GM12801 (cell line): ENCODE data around the gene HOXC5.

ENCODE experiments used
- TF ChIP-seq, protein P1 (sequence below): IDR thresholded peaks from one replicate; pipeline ENCODE4 v1.5.1; 2011; ENCODE audit warnings: control low read depth; ENCODE audit not compliant: insufficient read length; ENCODE audit errors: extremely low read depth

Gene HOXC5

GRCh38 chr12:54082397-54082892, 49.6 kb downstream of the HOXC5 start:
- TF ChIP-seq, protein P1, sequence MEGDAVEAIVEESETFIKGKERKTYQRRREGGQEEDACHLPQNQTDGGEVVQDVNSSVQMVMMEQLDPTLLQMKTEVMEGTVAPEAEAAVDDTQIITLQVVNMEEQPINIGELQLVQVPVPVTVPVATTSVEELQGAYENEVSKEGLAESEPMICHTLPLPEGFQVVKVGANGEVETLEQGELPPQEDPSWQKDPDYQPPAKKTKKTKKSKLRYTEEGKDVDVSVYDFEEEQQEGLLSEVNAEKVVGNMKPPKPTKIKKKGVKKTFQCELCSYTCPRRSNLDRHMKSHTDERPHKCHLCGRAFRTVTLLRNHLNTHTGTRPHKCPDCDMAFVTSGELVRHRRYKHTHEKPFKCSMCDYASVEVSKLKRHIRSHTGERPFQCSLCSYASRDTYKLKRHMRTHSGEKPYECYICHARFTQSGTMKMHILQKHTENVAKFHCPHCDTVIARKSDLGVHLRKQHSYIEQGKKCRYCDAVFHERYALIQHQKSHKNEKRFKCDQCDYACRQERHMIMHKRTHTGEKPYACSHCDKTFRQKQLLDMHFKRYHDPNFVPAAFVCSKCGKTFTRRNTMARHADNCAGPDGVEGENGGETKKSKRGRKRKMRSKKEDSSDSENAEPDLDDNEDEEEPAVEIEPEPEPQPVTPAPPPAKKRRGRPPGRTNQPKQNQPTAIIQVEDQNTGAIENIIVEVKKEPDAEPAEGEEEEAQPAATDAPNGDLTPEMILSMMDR: no peak
